IMR-90 (cell line): Measurements from ENCODE around the gene HDDC3. TPM values are rescaled to one million over a fixed set of nuclear protein-coding genes. Genes with fewer than 3 reads are reported as not detected.

Experiments used
- ATAC-seq: fragments of 200-7000 bp; cut with Tn5 transposase; 2 replicates; pipeline ENCODE4 v1.9.1; 2020; ENCODE audit warnings: low read depth, mild to moderate bottlenecking, moderate library complexity
- BruUV-seq: library from RNA; stranded (reverse); fragments of 400-500 nt; replicated peaks from 2 replicates; lab custom pipeline; 2021; lab: Mats Ljungman, UMichigan
- CTCF ChIA-PET: fragments of 300-600 bp; formaldehyde crosslinking; extraction: SDS; loops from one replicate; lab custom pipeline; 2021; ENCODE audit warnings: antibody characterized with exemption; lab: Yijun Ruan, JAX
- POLR2A ChIA-PET: fragments of 300-600 bp; sonication (Branson Sonifier 250); formaldehyde crosslinking; loops from one replicate; lab custom pipeline; 2022; ENCODE audit warnings: antibody characterized with exemption; ENCODE audit not compliant: unreplicated experiment; lab: Charles Lee
- DNase-seq: peaks from one replicate; pipeline ENCODE4 v3.0.0; 2013
- H2AFZ ChIP-seq: replicated peaks from 2 replicates; pipeline ENCODE3; 2013; ENCODE audit warnings: low read length, mild to moderate bottlenecking; ENCODE audit not compliant: poor library complexity
- H2AK5ac ChIP-seq: 2 replicates; pipeline ENCODE4 v1.6.1; 2013; ENCODE audit warnings: low read depth, low read length, inconsistent platforms
- H2AK9ac ChIP-seq: replicated peaks from 2 replicates; pipeline ENCODE3; 2013; ENCODE audit warnings: mild to moderate bottlenecking, low read depth, low read length, moderate library complexity; ENCODE audit not compliant: poor library complexity
- H2BK120ac ChIP-seq: 2 replicates; pipeline ENCODE4 v1.6.1; 2013; ENCODE audit warnings: low read depth, low read length, inconsistent platforms
- H2BK15ac ChIP-seq: 3 replicates; pipeline ENCODE4 v1.6.1; 2013; ENCODE audit warnings: low read depth, low read length, inconsistent platforms
- H2BK20ac ChIP-seq: 2 replicates; pipeline ENCODE4 v1.6.1; 2013; ENCODE audit warnings: low read depth, mild to moderate bottlenecking, inconsistent platforms, low read length, moderate library complexity
- H2BK5ac ChIP-seq: 2 replicates; pipeline ENCODE4 v1.6.1; 2013; ENCODE audit warnings: mild to moderate bottlenecking, low read depth, low read length, inconsistent platforms; ENCODE audit not compliant: poor library complexity, severe bottlenecking
- H3K14ac ChIP-seq: replicated peaks from 2 replicates; pipeline ENCODE4 v1.6.1; 2013; ENCODE audit warnings: low read depth, low read length, inconsistent platforms
- H3K18ac ChIP-seq: 2 replicates; pipeline ENCODE4 v1.6.1; 2013; ENCODE audit warnings: low read depth, low read length, control low read depth
- H3K23ac ChIP-seq: 2 replicates; pipeline ENCODE4 v1.6.1; 2013; ENCODE audit warnings: low read depth, low read length, inconsistent platforms
- H3K27ac ChIP-seq: 2 replicates; pipeline ENCODE4 v1.5.1; 2013; ENCODE audit warnings: mild to moderate bottlenecking, control low read depth, low read length; ENCODE audit not compliant: insufficient read depth
- H3K27me3 ChIP-seq: 2 replicates; pipeline ENCODE4 v1.6.1; 2013; ENCODE audit warnings: low read length; ENCODE audit not compliant: control insufficient read depth, insufficient read depth
- H3K36me3 ChIP-seq: 2 replicates; pipeline ENCODE4 v1.6.1; 2013; ENCODE audit warnings: low read length, mixed read lengths; ENCODE audit not compliant: control insufficient read depth, insufficient read depth
- H3K4ac ChIP-seq: 2 replicates; pipeline ENCODE4 v1.6.1; 2013; ENCODE audit warnings: low read depth, low read length, inconsistent platforms
- H3K4me1 ChIP-seq: 2 replicates; pipeline ENCODE4 v1.6.1; 2013; ENCODE audit warnings: low read length, mixed read lengths; ENCODE audit not compliant: control insufficient read depth, insufficient read depth
- H3K4me2 ChIP-seq: 2 replicates; pipeline ENCODE4 v1.6.1; 2013; ENCODE audit warnings: low read depth, mild to moderate bottlenecking, control low read depth, low read length, moderate library complexity
- H3K4me3 ChIP-seq: 2 replicates; pipeline ENCODE4 v1.5.1; 2013; ENCODE audit warnings: low read depth, mild to moderate bottlenecking, control low read depth, low read length, moderate library complexity; ENCODE audit not compliant: insufficient read depth
- H3K56ac ChIP-seq: 2 replicates; pipeline ENCODE4 v1.6.1; 2013; ENCODE audit warnings: low read length, inconsistent platforms; ENCODE audit not compliant: insufficient read depth; ENCODE audit errors: extremely low read depth
- H3K79me1 ChIP-seq, 2 experiments: 2 replicates each; pipeline ENCODE4 v1.6.1; 2013; ENCODE audit warnings: low read length in 2 of 2, inconsistent platforms in 1 of 2, low read depth in 1 of 2
- H3K9ac ChIP-seq: 2 replicates; pipeline ENCODE4 v1.6.1; 2013; ENCODE audit warnings: low read depth, low read length, control low read depth
- H3K9me1 ChIP-seq: 2 replicates; pipeline ENCODE4 v1.6.1; 2013; ENCODE audit warnings: low read length, inconsistent platforms; ENCODE audit not compliant: insufficient read depth
- H3K9me3 ChIP-seq: 2 replicates; pipeline ENCODE4 v1.6.1; 2013; ENCODE audit warnings: low read length; ENCODE audit not compliant: control insufficient read depth, insufficient read depth
- H4K20me1 ChIP-seq: 2 replicates; pipeline ENCODE4 v1.6.1; 2013; ENCODE audit warnings: low read length, inconsistent platforms; ENCODE audit not compliant: insufficient read depth
- H4K5ac ChIP-seq: 2 replicates; pipeline ENCODE4 v1.6.1; 2013; ENCODE audit warnings: mild to moderate bottlenecking, low read depth, low read length, control low read depth
- H4K8ac ChIP-seq, 2 experiments: 2 replicates each; pipeline ENCODE4 v1.6.1; 2013; ENCODE audit warnings: low read depth in 2 of 2, low read length in 2 of 2, control low read depth in 1 of 2, inconsistent platforms in 1 of 2
- H4K91ac ChIP-seq: 2 replicates; pipeline ENCODE4 v1.6.1; 2013; ENCODE audit warnings: low read depth, low read length, inconsistent platforms; ENCODE audit not compliant: insufficient read depth
- BHLHE40 ChIP-seq: fragments of 150-350 bp; IDR thresholded peaks from 2 replicates; pipeline ENCODE4 v1.6.1; 2016; ENCODE audit warnings: mild to moderate bottlenecking, low read depth, low read length
- CHD1 ChIP-seq: IDR thresholded peaks from 2 replicates; pipeline ENCODE4 v1.6.1; 2012; ENCODE audit warnings: low read depth, low read length, improper control_type of control experiment
- FOS ChIP-seq: fragments of 150-350 bp; IDR thresholded peaks from 2 replicates; pipeline ENCODE4 v1.6.1; 2016; ENCODE audit warnings: low read depth, low read length
- MAFK ChIP-seq: IDR thresholded peaks from 2 replicates; pipeline ENCODE4 v1.6.1; 2012; ENCODE audit warnings: low read depth, low read length, improper control_type of control experiment
- MAZ ChIP-seq: IDR thresholded peaks from 2 replicates; pipeline ENCODE4 v1.6.1; 2012; ENCODE audit warnings: low read depth, mild to moderate bottlenecking, low read length, improper control_type of control experiment, moderate library complexity, borderline replicate concordance
- MXI1 ChIP-seq: IDR thresholded peaks from 2 replicates; pipeline ENCODE4 v1.6.1; 2012; ENCODE audit warnings: low read depth, mild to moderate bottlenecking, low read length, moderate library complexity, borderline replicate concordance
- POLR2A ChIP-seq: IDR thresholded peaks from 2 replicates; pipeline ENCODE4 v1.6.1; 2012; ENCODE audit warnings: mild to moderate bottlenecking, low read depth, low read length
- RAD21 ChIP-seq: IDR thresholded peaks from 2 replicates; pipeline ENCODE4 v1.6.1; 2012; ENCODE audit warnings: low read length, improper control_type of control experiment
- RCOR1 ChIP-seq: IDR thresholded peaks from 2 replicates; pipeline ENCODE4 v1.6.1; 2012; ENCODE audit warnings: mild to moderate bottlenecking, low read length, improper control_type of control experiment; ENCODE audit not compliant: insufficient replicate concordance
- RFX5 ChIP-seq: IDR thresholded peaks from 2 replicates; pipeline ENCODE4 v1.8.0; 2012; ENCODE audit warnings: low read depth, mild to moderate bottlenecking, low read length, moderate library complexity
- SMC3 ChIP-seq: fragments of 150-350 bp; IDR thresholded peaks from 2 replicates; pipeline ENCODE4 v1.6.1; 2016; ENCODE audit warnings: low read depth, mild to moderate bottlenecking, antibody characterized with exemption, low read length, moderate library complexity
- WGBS, 2 experiments: methylation state at CpG; one replicate each; pipeline versions ENCODE4 v1.1.5 to v1.1.7; 2013; ENCODE audit warnings: missing lambda C conversion rate in 2 of 2; ENCODE audit not compliant: insufficient read length in 1 of 2; ENCODE audit errors: extremely low coverage in 2 of 2; 5-methylcytosine and 5-hydroxymethylcytosine counted together
- dilution Hi-C: fragments of 300-500 bp; cut with HindIII; formaldehyde crosslinking; loops from one replicate; pipeline ENCODE4 v1.14.3; 2018; ENCODE audit warnings: low sequenced_read_pairs; ENCODE audit not compliant: unreplicated experiment
- in situ Hi-C: fragments of 300-500 bp; cut with MboI; formaldehyde crosslinking; loops from 3 replicates; pipeline ENCODE4 v1.14.3; 2019; ENCODE audit warnings: low sequenced_read_pairs, inconsistent platforms, mixed read lengths
- intact Hi-C: fragments of 100-400 bp; cut with micrococcal nuclease; formaldehyde crosslinking; loops from 2 replicates; pipeline ENCODE4 v1.10.0; 2022
- polyA plus RNA-seq, 3 experiments: library from polyadenylated mRNA; depleted of rRNA; stranded (reverse); fragments of >200 nt; gene quantifications; 2 replicates each; pipeline ENCODE4 v1.2.3, GENCODE V29; 2012; ENCODE audit warnings: low replicate concordance in 1 of 3
- total RNA-seq: library from RNA; depleted of rRNA; stranded (reverse); fragments of >200 nt; gene quantifications from 2 replicates; pipeline ENCODE4 v1.2.3, GENCODE V29; 2012
- TF ChIP-seq, protein P1 (sequence below): conservative IDR thresholded peaks from 2 replicates; pipeline ENCODE4 v1.5.1; 2012; ENCODE audit warnings: mild to moderate bottlenecking, low read depth, low read length, improper control_type of control experiment
- TF ChIP-seq, protein P2 (sequence below): fragments of 150-350 bp; IDR thresholded peaks from 2 replicates; pipeline ENCODE4 v1.6.1; 2016; ENCODE audit warnings: low read depth, mild to moderate bottlenecking, low read length, moderate library complexity, borderline replicate concordance

The HDDC3 gene
- total and polyA plus RNA-seq, 2 of the 4 experiments (the other 2 are of a cell fraction) = 7.9 to 10.7 TPM

DNA sequence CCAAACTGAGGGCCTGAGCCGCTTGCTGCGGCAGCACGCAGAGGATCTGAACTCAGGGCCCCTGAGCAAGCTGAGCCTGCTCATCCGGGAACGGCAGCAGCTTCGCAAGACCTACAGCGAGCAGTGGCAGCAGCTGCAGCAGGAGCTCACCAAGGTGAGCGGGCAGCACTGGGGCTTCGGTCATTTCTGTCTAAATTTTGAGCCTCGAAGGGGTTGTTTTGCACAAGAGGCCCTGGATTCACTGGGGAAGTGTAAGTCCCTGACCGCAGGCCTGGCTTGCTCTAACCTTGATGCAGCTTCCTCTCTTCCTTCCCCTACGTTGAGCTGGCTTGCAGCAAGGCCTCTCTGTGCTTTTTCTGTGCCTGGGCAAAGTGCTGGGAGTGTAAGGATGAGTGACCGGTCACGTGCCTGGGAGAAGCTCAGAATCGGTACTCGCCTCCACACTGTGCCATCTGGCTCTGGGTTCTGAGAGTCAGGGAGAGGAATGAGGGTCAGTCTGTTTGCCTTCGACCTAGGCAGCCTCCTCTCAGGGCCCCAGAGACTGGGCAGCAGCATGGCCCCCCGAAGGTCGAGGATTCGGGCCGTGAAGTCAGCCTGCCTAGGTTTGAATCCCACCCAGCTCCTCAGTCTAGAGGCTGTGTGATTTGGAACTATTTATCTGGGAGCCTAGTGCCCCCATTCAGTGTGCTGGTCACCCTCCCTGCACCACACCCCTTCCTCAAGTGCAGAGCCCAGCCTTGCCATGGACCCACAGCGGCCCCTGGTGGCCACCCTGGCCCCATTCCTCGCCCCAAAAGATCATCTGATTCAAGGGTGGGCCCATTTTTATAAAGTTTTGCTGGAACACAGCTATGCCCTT is 46.7 kb downstream of the HDDC3 start:
- Histone ChIP-seq H4K20me1 (no peaks in the 10 kb centered on the region), H4K8ac (peak overlapping the region in 1 of 2 experiments; percentile 45; a peak in 1 of 4 replicates), H2BK15ac (no peak overlapping the region), H2BK20ac (no peak overlapping the region), H3K4me2 (no peak overlapping the region), H2AK9ac (peak overlapping the region; percentile 84), H3K23ac (no peak overlapping the region), H3K18ac (no peak overlapping the region), H3K36me3 (peaks cover 15% of the 10 kb centered on the region; the same call in 1 of the 2 replicates), H3K9me1 (no peaks in the 10 kb centered on the region), H3K4me1 (peaks cover 16% of the 10 kb centered on the region), H2AFZ (peak overlapping the region; percentile 71), H3K27ac (peak overlapping the region; percentile 2; the same call in 1 of the 2 replicates), H3K79me1 (peaks cover 9 to 16% of the 10 kb centered on the region in 2 experiments; a peak in 3 of 4 replicates), H2AK5ac (peak overlapping the region; percentile 91), H3K4me3 (no peak overlapping the region), H4K91ac (no peak overlapping the region; the same call in 1 of the 2 replicates), H4K5ac (no peak overlapping the region), H3K9me3 (no peaks in the 10 kb centered on the region), H3K9ac (no peak overlapping the region), H3K27me3 (no peaks in the 10 kb centered on the region), H3K56ac (no peak overlapping the region), H2BK5ac (no peak overlapping the region), H3K4ac (peak overlapping the region; percentile 82), H2BK120ac (peak overlapping the region; percentile 42; the same call in 1 of the 2 replicates), H3K14ac (peak overlapping the region; percentile 72)
- ATAC-seq (peak; percentile 69), DNase-seq (peak; percentile 51)
- in situ Hi-C loops (loop anchor here (5.0 to 25.0 kb wide), 3 partner anchors 243 to 573 kb away; no protein-coding TSS in a partner anchor), intact Hi-C loops (loop anchor here (1.0 to 5.0 kb wide), 5 partner anchors 168 to 565 kb away; partner anchors contain the start of gene BLM), dilution Hi-C loops (no loop called here)
- POLR2A ChIA-PET = no interaction called here
- BruUV-seq = no TSS peak
- CTCF ChIA-PET = interaction anchor here (0.5 to 2.7 kb wide), 17 partner anchors 13 to 566 kb away, joined by 3 to 13 read pairs (median 3); partner anchors contain the start of genes BLM and MAN2A2
- 94% methylated on average over 9 of the region's 23 CpGs; no CpG with 5 or more reads in 1 of the 2 experiments for WGBS, 2 experiments
- TF ChIP-seq, protein P1, sequence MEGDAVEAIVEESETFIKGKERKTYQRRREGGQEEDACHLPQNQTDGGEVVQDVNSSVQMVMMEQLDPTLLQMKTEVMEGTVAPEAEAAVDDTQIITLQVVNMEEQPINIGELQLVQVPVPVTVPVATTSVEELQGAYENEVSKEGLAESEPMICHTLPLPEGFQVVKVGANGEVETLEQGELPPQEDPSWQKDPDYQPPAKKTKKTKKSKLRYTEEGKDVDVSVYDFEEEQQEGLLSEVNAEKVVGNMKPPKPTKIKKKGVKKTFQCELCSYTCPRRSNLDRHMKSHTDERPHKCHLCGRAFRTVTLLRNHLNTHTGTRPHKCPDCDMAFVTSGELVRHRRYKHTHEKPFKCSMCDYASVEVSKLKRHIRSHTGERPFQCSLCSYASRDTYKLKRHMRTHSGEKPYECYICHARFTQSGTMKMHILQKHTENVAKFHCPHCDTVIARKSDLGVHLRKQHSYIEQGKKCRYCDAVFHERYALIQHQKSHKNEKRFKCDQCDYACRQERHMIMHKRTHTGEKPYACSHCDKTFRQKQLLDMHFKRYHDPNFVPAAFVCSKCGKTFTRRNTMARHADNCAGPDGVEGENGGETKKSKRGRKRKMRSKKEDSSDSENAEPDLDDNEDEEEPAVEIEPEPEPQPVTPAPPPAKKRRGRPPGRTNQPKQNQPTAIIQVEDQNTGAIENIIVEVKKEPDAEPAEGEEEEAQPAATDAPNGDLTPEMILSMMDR = peak; percentile 97
- TF ChIP-seq POLR2A (no peak), RCOR1 (no peak), BHLHE40 (no peak), RAD21 (peak; percentile 98), MXI1 (no peak), RFX5 (no peak), CHD1 (no peak), MAZ (peak; percentile 35; the same call in 1 of the 2 replicates), MAFK (no peak), SMC3 (peak; percentile 96), FOS (no peak)
- TF ChIP-seq, protein P2, sequence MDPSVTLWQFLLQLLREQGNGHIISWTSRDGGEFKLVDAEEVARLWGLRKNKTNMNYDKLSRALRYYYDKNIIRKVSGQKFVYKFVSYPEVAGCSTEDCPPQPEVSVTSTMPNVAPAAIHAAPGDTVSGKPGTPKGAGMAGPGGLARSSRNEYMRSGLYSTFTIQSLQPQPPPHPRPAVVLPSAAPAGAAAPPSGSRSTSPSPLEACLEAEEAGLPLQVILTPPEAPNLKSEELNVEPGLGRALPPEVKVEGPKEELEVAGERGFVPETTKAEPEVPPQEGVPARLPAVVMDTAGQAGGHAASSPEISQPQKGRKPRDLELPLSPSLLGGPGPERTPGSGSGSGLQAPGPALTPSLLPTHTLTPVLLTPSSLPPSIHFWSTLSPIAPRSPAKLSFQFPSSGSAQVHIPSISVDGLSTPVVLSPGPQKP = no peak
